Stimulated activated CD8-positive, alpha-beta memory T cell treated with anti-CD3 and anti-CD28 coated beads, Interleukin-12 subunit alpha, Interleukin-12 subunit beta, amount 100 ng/mL, for 1 hour (primary cell): ENCODE measurements around the gene BBS1.
"Not testable (repeated sequence)": the region's sequence is repeated elsewhere in the genome, so short reads cannot be mapped to it uniquely, and the experiment has no call there.

Experiments
- DNase-seq: peaks from one replicate; pipeline ENCODE4 v3.0.0-alpha.2; 2020; ENCODE audit warnings: low read depth

Gene BBS1

GRCh38 chr11:66510271-66510989 lies at the start of gene BBS1:
BBS1 (plus strand) TSS chr11:66510635; CDS start chr11:66510660, 25 bp downstream.
- peak; percentile 69 for DNase-seq

GRCh38 chr11:66462010-66462409 lies 48.4 kb upstream of the BBS1 start:
- no peak for DNase-seq

GRCh38 chr11:66462911-66463310 lies 47.5 kb upstream of the BBS1 start:
- no peak for DNase-seq

GRCh38 chr11:66464116-66464515 lies 46.3 kb upstream of the BBS1 start:
- not testable (repeated sequence) for DNase-seq

- DNase-seq = no peak
These were observed 45.5 kb upstream of the BBS1 start for GRCh38 chr11:66464916-66465315.

GRCh38 chr11:66465373-66466224 lies 44.8 kb upstream of the BBS1 start:
- DNase-seq = no peak

GRCh38 chr11:66466225-66467033 lies 44.0 kb upstream of the BBS1 start, which contains the start of gene PELI3:
PELI3 (plus strand) TSS chr11:66466905; CDS start chr11:66468129, 1,224 bp downstream.
- DNase-seq = peak; percentile 90

GRCh38 chr11:66467034-66467659 lies 43.3 kb upstream of the BBS1 start:
- peak; percentile 10 for DNase-seq

- DNase-seq = no peak
These were observed 42.7 kb upstream of the BBS1 start for GRCh38 chr11:66467756-66468155.

GRCh38 chr11:66468691-66469090 lies 41.7 kb upstream of the BBS1 start:
- DNase-seq = no peak

GRCh38 chr11:66469441-66469840 lies 41.0 kb upstream of the BBS1 start:
- no peak for DNase-seq

GRCh38 chr11:66470015-66470414 lies 40.4 kb upstream of the BBS1 start:
- DNase-seq = no peak

GRCh38 chr11:66471142-66471541 lies 39.3 kb upstream of the BBS1 start:
- DNase-seq = no peak

- DNase-seq = no peak
These were observed 38.4 kb upstream of the BBS1 start for GRCh38 chr11:66472054-66472453.

GRCh38 chr11:66473167-66473566 lies 37.3 kb upstream of the BBS1 start:
- no peak for DNase-seq

- DNase-seq = no peak
These were observed 36.6 kb upstream of the BBS1 start for GRCh38 chr11:66473608-66474515.

- no peak for DNase-seq
These were observed 34.9 kb upstream of the BBS1 start for GRCh38 chr11:66475349-66476172.

- no peak for DNase-seq
These were observed 34.1 kb upstream of the BBS1 start for GRCh38 chr11:66476173-66476840.

- no peak for DNase-seq
These were observed 33.6 kb upstream of the BBS1 start for GRCh38 chr11:66476841-66477251.
